Kidney (tissue), 14 donors: ENCODE data around the gene CENATAC. TPM values are rescaled to one million over a fixed set of nuclear protein-coding genes. Genes with fewer than 3 reads are reported as not detected.
A peak's percentile ranks its signal among the peaks of the same experiment; 100 is the strongest.

ENCODE experiments used
- DNase-seq, 5 donors: peaks; one replicate each; pipeline ENCODE4 v3.0.0-alpha.2; 2013 to 2020
- FAIRE-seq: peaks from 2 replicates; lab custom pipeline; 2012; peaks lifted over from hg19 to GRCh38; lab: Jason Lieb, UNC
- H3K27ac ChIP-seq, 2 donors: one replicate each; pipeline ENCODE4 v1.7.0; 2013; ENCODE audit warnings: low read depth in 2 of 2, low read length in 2 of 2, inconsistent platforms in 1 of 2
- H3K27me3 ChIP-seq: one replicate; pipeline ENCODE4 v1.7.1; 2013; ENCODE audit warnings: low read length, inconsistent platforms; ENCODE audit not compliant: control insufficient read depth, insufficient read depth
- H3K36me3 ChIP-seq, 3 donors: one replicate each; pipeline versions ENCODE4 v1.7.0 to v1.7.1; 2013; ENCODE audit warnings: low read length in 3 of 3, control low read depth in 1 of 3, inconsistent platforms in 1 of 3; ENCODE audit not compliant: insufficient read depth in 3 of 3, control insufficient read depth in 2 of 3
- H3K4me1 ChIP-seq, 3 donors: one replicate each; pipeline versions ENCODE4 v1.7.0 to v1.7.1; 2013; ENCODE audit warnings: low read length in 3 of 3, inconsistent platforms in 1 of 3, low read depth in 1 of 3; ENCODE audit not compliant: control insufficient read depth in 2 of 3, insufficient read depth in 2 of 3
- H3K4me3 ChIP-seq, 3 donors: one replicate each; pipeline versions ENCODE4 v1.7.0 to v1.8.1; 2013; ENCODE audit warnings: low read length in 3 of 3, control low read depth in 1 of 3, inconsistent platforms in 1 of 3
- H3K9ac ChIP-seq, 3 donors: one replicate each; pipeline versions ENCODE4 v1.7.0 to v1.7.1; 2013; ENCODE audit warnings: low read length in 3 of 3, control low read depth in 1 of 3, inconsistent platforms in 1 of 3
- H3K9me3 ChIP-seq, 3 donors: one replicate each; pipeline versions ENCODE4 v1.7.0 to v1.7.1; 2013; ENCODE audit warnings: low read length in 3 of 3, control low read depth in 1 of 3, inconsistent platforms in 1 of 3; ENCODE audit not compliant: control insufficient read depth in 2 of 3, insufficient read depth in 1 of 3
- intact Hi-C: fragments of 100-400 bp; cut with DNase I; formaldehyde crosslinking; loops from one replicate; pipeline ENCODE4 v1.11.1; 2022
- polyA plus RNA-seq: library from polyadenylated mRNA; stranded (reverse); fragments of 350-450 nt; fragmentation: Illumina TruSeq; extraction: RNeasy Lipid Tissue Mini Kit (QIAGEN cat#74804); gene quantifications from one replicate; pipeline ENCODE4 v1.2.3, GENCODE V29; 2014; ENCODE audit warnings: low read depth, low replicate concordance; ENCODE audit not compliant: insufficient read depth
- total RNA-seq: library from RNA; stranded (reverse); fragmentation: NEBNext Ultra II Directional; extraction: Animal tissue kit (Norgen Biotek cat#: 25700); gene quantifications from one replicate; pipeline ENCODE4 v1.2.1, GENCODE V29; 2021
- TF ChIP-seq, protein P1 (sequence below): IDR thresholded peaks from 3 replicates; pipeline ENCODE4 v1.5.1; 2012; ENCODE audit warnings: mild to moderate bottlenecking, moderate library complexity, borderline replicate concordance; ENCODE audit not compliant: insufficient read depth; ENCODE audit errors: extremely low read depth
- donor health status: control.
- donor health status: control.
- donor health status: control.
- donor health status: control.
- donor health status: control.
- donor health status: DM: yes; HTN: yes; CAD: no.
- donor health status: Normal renal cell carcinoma (clear cell type).

Gene CENATAC
- total and polyA plus RNA-seq, 2 donors from 2014 or later, result 19.8 to 45.0 TPM

- H3K9me3 ChIP-seq, result no peaks in the 10 kb centered on the region
Observed at GRCh38 chr11:118998822-118999221, 884 bp downstream of the CENATAC start.

DNA sequence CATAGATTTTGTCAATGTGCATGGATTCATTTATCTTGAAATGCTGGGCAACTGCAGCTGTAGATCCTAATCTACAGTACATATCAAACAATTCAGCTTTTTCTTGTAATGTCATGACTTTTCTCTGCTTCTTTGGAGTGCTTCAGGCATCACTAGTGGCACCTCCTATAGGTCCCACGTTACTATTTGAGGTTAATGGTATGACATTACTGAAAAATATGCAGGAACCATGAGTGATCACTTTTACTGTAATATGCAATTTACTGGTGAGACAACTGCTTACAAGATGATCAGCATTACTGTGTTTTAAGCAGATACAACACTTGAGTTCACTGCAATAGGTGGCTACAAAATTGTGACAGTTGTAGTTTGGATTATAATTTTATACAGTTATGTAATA is 3.0 kb downstream of the CENATAC start:
- Histone ChIP-seq H3K9ac (no peak overlapping the region), H3K27ac (no peak overlapping the region), H3K4me3 (no peak overlapping the region), H3K9me3 (no peaks in the 10 kb centered on the region), H3K27me3 (no peaks in the 10 kb centered on the region), H3K4me1 (peaks cover 0 to 17% (median 0%) of the 10 kb centered on the region in 3 donors), H3K36me3 (peaks cover 2 to 7% (median 3%) of the 10 kb centered on the region in 3 donors)
- DNase-seq, result no peak
- no peak for FAIRE-seq
- intact Hi-C loops, result no loop called here
- TF ChIP-seq, protein P1, sequence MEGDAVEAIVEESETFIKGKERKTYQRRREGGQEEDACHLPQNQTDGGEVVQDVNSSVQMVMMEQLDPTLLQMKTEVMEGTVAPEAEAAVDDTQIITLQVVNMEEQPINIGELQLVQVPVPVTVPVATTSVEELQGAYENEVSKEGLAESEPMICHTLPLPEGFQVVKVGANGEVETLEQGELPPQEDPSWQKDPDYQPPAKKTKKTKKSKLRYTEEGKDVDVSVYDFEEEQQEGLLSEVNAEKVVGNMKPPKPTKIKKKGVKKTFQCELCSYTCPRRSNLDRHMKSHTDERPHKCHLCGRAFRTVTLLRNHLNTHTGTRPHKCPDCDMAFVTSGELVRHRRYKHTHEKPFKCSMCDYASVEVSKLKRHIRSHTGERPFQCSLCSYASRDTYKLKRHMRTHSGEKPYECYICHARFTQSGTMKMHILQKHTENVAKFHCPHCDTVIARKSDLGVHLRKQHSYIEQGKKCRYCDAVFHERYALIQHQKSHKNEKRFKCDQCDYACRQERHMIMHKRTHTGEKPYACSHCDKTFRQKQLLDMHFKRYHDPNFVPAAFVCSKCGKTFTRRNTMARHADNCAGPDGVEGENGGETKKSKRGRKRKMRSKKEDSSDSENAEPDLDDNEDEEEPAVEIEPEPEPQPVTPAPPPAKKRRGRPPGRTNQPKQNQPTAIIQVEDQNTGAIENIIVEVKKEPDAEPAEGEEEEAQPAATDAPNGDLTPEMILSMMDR, result no peak

More at GRCh38 chr11:118998822-118999221, 884 bp downstream of the CENATAC start:
- H3K9ac ChIP-seq, result peak overlapping the region in 1 of 3 donors; percentile 68
- DNase-seq (peak in 1 of 5 donors; percentile 16), FAIRE-seq (no peak)
- intact Hi-C loops, result no loop called here
- no peaks in the 10 kb centered on the region for H3K27me3 ChIP-seq
- TF ChIP-seq, protein P1, result no peak
- peak overlapping the region; percentile 66 to 88 (median 87) for H3K4me3 ChIP-seq
- H3K4me1 ChIP-seq, result peaks cover 0 to 17% (median 0%) of the 10 kb centered on the region in 3 donors
- H3K36me3 ChIP-seq, result peaks cover 2 to 7% (median 3%) of the 10 kb centered on the region in 3 donors
- H3K27ac ChIP-seq, result peak overlapping the region in 1 of 2 donors; percentile 85

DNA sequence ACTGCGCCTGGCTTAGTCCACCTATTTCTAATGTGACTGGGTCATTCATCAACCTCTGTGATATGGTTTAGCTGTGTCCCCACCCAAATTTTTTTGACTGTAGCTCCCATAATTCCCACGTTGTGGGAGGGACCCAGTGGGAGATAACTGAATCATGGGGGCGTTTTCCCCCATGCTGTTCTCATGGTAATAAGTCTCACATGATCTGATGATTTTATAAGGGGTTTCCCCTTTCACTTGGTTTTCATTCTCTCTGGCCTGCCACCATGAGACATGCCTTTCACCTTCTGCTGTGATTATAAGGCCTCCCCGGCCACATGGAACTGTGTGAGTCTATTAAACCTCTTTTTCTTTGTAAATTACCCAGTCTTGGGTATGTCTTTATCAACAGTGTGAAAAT is 8.7 kb downstream of the CENATAC start:
- H3K4me3 ChIP-seq, result no peak overlapping the region
- no peaks in the 10 kb centered on the region for H3K27me3 ChIP-seq
- peaks cover 0 to 11% (median 1%) of the 10 kb centered on the region in 3 donors for H3K36me3 ChIP-seq
- no peak for FAIRE-seq
- no peaks in the 10 kb centered on the region for H3K9me3 ChIP-seq
- no peak for DNase-seq
- H3K9ac ChIP-seq, result no peak overlapping the region
- TF ChIP-seq, protein P1, result no peak
- intact Hi-C loops, result no loop called here
- H3K27ac ChIP-seq, result no peak overlapping the region
- H3K4me1 ChIP-seq, result no peaks in the 10 kb centered on the region

GRCh38 chr11:119011476-119012053 is 13.6 kb downstream of the CENATAC start:
- no peak overlapping the region for H3K4me3 ChIP-seq
- H3K27ac ChIP-seq, result no peak overlapping the region
- intact Hi-C loops, result no loop called here
- FAIRE-seq, result no peak
- peaks cover 7 to 26% (median 24%) of the 10 kb centered on the region in 3 donors for H3K36me3 ChIP-seq
- TF ChIP-seq, protein P1, result no peak
- DNase-seq, result no peak
- peaks cover 0 to 2% (median 0%) of the 10 kb centered on the region in 3 donors for H3K4me1 ChIP-seq
- no peaks in the 10 kb centered on the region for H3K27me3 ChIP-seq
- H3K9me3 ChIP-seq, result no peaks in the 10 kb centered on the region
- no peak overlapping the region for H3K9ac ChIP-seq
